ENCODE measurements around the gene FRMD4A.

GRCh38 chr10:13705526-13706174, 625.1 kb downstream of the FRMD4A start:
- TF ChIP-seq TARDBP (IDR thresholded peaks at IDR 0.05) (no peak), FOXA1 (IDR thresholded peaks at IDR 0.05) (no peak), FOXM1 (IDR thresholded peaks at IDR 0.05; ENCODE audit: borderline replicate concordance) (no peak), L3MBTL2 (conservative IDR thresholded peaks at IDR 0.05) (no peak), ZNF384 (IDR thresholded peaks at IDR 0.05) (no peak), ARNT (IDR thresholded peaks at IDR 0.05) (no peak), SP1 (IDR thresholded peaks at IDR 0.05) (no peak)
